ENCODE measurements around the gene RAB13.
A peak's percentile ranks its signal among the peaks of the same experiment; 100 is the strongest.

RAB13 gene

GRCh38 chr1:153977250-153978240, 8.6 kb downstream of the RAB13 start, which contains the start of gene JTB:
Gene JTB (minus strand): TSS chr1:153977674. CDS start chr1:153977252, 422 bp downstream.
- DNase-seq: peak; percentile 86

GRCh38 chr1:153976819-153977249, 9.3 kb downstream of the RAB13 start:
- DNase-seq: no peak

GRCh38 chr1:153973525-153973924, 12.6 kb downstream of the RAB13 start:
- DNase-seq: no peak

GRCh38 chr1:153973071-153973470, 13.1 kb downstream of the RAB13 start:
- no peak for DNase-seq

GRCh38 chr1:153970346-153970745, 15.8 kb downstream of the RAB13 start:
- DNase-seq: no peak

- no peak for DNase-seq
Observed at GRCh38 chr1:153968972-153969371, 17.2 kb downstream of the RAB13 start.

GRCh38 chr1:153968408-153968807, 17.7 kb downstream of the RAB13 start:
- no peak for DNase-seq

GRCh38 chr1:153968000-153968363, 18.2 kb downstream of the RAB13 start:
- no peak for DNase-seq

- peak; percentile 90 for DNase-seq
Observed at GRCh38 chr1:153967107-153967999, 18.8 kb downstream of the RAB13 start, which contains the start of gene CREB3L4. Gene CREB3L4 (plus strand): TSS chr1:153967902. CDS start chr1:153968526, 624 bp downstream.

- no peak for DNase-seq
Observed at GRCh38 chr1:153963850-153964331, 22.2 kb downstream of the RAB13 start.

- peak; percentile 93 for DNase-seq
Observed at GRCh38 chr1:153963030-153963849, 22.9 kb downstream of the RAB13 start, which contains the start of gene SLC39A1. Gene SLC39A1 (minus strand): TSS chr1:153963537. CDS start chr1:153962715, 822 bp downstream.

GRCh38 chr1:153962088-153963029, 23.8 kb downstream of the RAB13 start:
- DNase-seq: no peak

- DNase-seq: no peak
Observed at GRCh38 chr1:153961421-153961820, 24.7 kb downstream of the RAB13 start.

- no peak for DNase-seq
Observed at GRCh38 chr1:153960206-153960605, 25.9 kb downstream of the RAB13 start.

GRCh38 chr1:153959454-153959853, 26.7 kb downstream of the RAB13 start:
- no peak for DNase-seq

- no peak for DNase-seq
Observed at GRCh38 chr1:153958961-153959260, 27.2 kb downstream of the RAB13 start.

GRCh38 chr1:153958111-153958960, 27.8 kb downstream of the RAB13 start, which contains the start of gene CRTC2:
Gene CRTC2 (minus strand): TSS chr1:153958612. CDS start chr1:153958497, 115 bp downstream.
- peak; percentile 98 for DNase-seq

- DNase-seq: peak; percentile 62
Observed at GRCh38 chr1:153957744-153958110, 28.4 kb downstream of the RAB13 start.

- DNase-seq: no peak
Observed at GRCh38 chr1:153956997-153957715, 29.0 kb downstream of the RAB13 start.
